Activated T-helper 1 cell treated with anti-CD3 and anti-CD28 coated beads, Interleukin-12 subunit alpha, Interleukin-12 subunit beta, Interleukin-2, Interleukin-4 antibody, amounts not matched to agents 30 ng/mL and 10 ng/mL and 1 ng/mL, durations not matched to agents 14 hours and 24 hours and 36 hours (primary cell): ENCODE measurements around the gene PLEKHA7. TPM values are rescaled to one million over a fixed set of nuclear protein-coding genes. Genes with fewer than 3 reads are reported as not detected.

Experiments
- DNase-seq: peaks from one replicate; pipeline ENCODE4 v3.0.0; 2021; ENCODE audit warnings: low spot score
- H3K27ac Mint-ChIP-seq: one replicate; pipeline ENCODE4 v1.8.0; 2021; ENCODE audit warnings: mild to moderate bottlenecking, mixed read lengths
- H3K27me3 Mint-ChIP-seq: one replicate; pipeline ENCODE4 v1.8.0; 2022; ENCODE audit warnings: mild to moderate bottlenecking, moderate library complexity, mixed read lengths; ENCODE audit not compliant: insufficient read depth
- H3K36me3 Mint-ChIP-seq: one replicate; pipeline ENCODE4 v1.8.0; 2021; ENCODE audit warnings: low read depth, mixed read lengths
- H3K4me1 Mint-ChIP-seq: one replicate; pipeline ENCODE4 v1.8.0; 2021; ENCODE audit warnings: low read depth, mixed read lengths
- H3K4me3 Mint-ChIP-seq: one replicate; pipeline ENCODE4 v1.8.0; 2021; ENCODE audit warnings: mild to moderate bottlenecking, moderate library complexity, mixed read lengths
- H3K9me3 Mint-ChIP-seq: one replicate; pipeline ENCODE4 v1.8.0; 2021; ENCODE audit warnings: mixed read lengths
- intact Hi-C: fragments of 100-400 bp; cut with micrococcal nuclease; formaldehyde crosslinking; loops from one replicate; pipeline ENCODE4 v1.15.1; 2024
- total RNA-seq: library from RNA; stranded (reverse); gene quantifications from 2 replicates; pipeline ENCODE4 v1.2.3, GENCODE V29; 2022

Gene PLEKHA7
- total RNA-seq, 1 donor from 2014 or later: 10.3 TPM

DNA sequence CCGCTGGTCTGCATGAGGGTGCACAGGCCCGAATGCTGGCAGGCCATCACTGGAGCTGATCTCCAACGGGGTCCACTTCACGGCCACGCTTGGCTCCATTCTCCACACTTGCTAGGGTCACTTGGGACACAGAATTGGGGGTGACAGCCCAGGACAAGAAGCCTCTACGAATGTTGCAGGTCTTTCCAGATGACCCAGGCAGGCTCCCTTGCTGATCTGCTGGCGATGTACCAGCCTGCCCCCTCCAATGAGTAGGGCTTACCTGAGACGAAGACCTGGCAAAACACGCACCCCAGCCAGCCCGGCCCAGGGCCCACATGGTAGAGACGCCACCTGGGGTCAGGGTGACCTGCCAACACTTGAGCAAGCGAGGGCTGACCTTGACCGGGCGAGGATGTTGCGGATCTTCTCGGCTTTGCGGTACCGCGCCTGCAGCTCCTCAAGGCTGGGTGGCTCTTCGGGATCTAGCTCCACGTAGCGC is 230.9 kb downstream of the PLEKHA7 start:
- no peaks in the 10 kb centered on the region for H3K4me1 Mint-ChIP-seq
- peaks cover 2% of the 10 kb centered on the region for H3K27me3 Mint-ChIP-seq
- no peak for DNase-seq
- no peak overlapping the region for H3K27ac Mint-ChIP-seq
- H3K9me3 Mint-ChIP-seq: no peaks in the 10 kb centered on the region
- intact Hi-C loops: no loop called here
- no peaks in the 10 kb centered on the region for H3K36me3 Mint-ChIP-seq
- no peak overlapping the region for H3K4me3 Mint-ChIP-seq

DNA sequence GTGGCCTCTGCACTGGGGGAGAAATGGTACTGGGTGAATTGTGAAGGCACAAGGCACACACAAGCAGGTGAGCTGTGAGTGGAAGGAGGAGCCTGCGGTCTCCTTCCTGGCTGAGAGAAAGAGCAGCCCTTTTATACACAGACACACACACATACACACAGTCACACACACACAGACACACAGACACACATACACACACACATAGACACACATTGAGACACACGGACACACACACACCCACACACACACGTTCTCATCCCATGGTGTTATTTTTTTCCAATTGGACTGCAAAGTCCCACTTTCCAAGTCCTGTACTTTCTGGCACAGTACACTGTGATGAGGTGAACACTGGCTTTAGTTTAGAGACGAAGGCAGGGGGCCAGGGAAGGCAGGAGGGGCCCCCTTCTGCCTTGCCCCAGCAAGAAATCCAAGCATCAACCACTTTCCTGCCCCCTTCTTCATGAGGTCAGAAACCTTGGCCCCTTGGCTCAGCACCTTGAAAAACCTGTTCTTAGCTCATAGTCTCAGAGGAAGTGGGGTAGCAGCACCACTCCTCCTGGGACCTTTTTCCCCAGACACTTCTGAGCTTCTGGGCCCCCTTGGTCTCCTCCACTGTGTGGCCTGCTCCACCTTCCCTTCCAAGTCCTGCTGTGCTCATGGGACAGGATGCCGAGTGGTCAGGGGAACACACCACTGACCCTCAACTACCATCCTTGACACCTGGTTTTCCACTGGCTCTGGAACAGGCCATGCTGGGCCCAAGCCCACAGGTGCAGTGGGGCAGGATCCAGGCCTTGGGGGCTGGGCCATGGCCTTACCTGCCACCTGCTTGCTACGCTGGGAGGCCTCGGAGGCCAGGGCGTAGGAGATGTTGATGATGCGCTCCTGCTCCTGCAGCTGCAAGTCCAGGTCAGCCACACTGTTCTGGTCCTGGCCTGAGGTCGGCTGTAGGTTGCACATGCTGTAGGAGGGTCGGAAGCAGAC is 232.0 kb downstream of the PLEKHA7 start:
- Mint-ChIP-seq H3K27me3 (peaks cover 2% of the 10 kb centered on the region), H3K9me3 (no peaks in the 10 kb centered on the region), H3K4me1 (no peaks in the 10 kb centered on the region), H3K27ac (no peak overlapping the region), H3K36me3 (no peaks in the 10 kb centered on the region), H3K4me3 (no peak overlapping the region)
- DNase-seq: no peak
- intact Hi-C loops: loop anchor here (1.0 kb wide), 1 partner anchor 40 kb away; no protein-coding TSS in a partner anchor

DNA sequence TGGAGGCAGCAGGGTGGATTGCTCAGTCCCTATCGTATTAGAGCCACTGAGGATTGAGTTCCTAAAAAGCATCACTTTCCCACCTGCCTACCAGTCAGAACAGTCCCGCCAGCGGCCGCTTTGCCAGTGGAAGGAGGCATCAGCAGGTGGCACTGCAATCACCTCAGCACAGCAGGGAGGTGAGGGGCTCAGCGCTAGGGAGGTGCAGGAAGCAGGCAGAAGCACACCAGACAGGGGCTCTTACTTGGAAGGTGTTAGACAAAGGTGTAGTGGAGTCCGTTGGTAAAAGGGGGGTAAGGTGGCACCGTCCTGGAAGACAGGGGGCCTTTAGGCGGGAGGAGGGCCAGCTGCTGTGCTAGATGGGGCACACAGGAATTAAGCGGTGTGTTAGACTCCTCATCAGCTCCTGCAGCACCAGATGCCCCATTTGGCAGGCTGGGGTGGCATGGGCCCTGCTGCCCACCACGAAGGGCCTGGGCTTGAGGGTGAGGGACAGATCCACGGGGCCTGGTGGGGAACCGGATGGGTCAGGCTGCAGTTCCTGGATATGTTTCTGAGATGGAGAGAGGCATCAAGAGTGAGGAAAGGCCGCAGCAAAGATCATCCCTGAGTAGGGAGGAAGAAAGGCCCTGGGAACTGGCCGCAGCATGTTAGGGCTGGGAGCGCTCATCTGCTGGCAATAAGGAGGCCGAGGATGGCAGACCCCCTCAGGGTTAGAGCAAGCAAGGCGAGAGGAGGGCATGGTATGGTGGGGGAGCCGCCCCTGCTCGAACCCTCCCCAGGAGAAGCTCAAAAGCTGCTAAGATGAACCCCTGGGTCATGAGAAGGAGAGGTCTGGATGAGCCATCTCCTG is 233.3 kb downstream of the PLEKHA7 start:
- no peak for DNase-seq
- H3K36me3 Mint-ChIP-seq: no peaks in the 10 kb centered on the region
- H3K4me3 Mint-ChIP-seq: no peak overlapping the region
- no peaks in the 10 kb centered on the region for H3K4me1 Mint-ChIP-seq
- H3K27me3 Mint-ChIP-seq: no peaks in the 10 kb centered on the region
- no peak overlapping the region for H3K27ac Mint-ChIP-seq
- H3K9me3 Mint-ChIP-seq: no peaks in the 10 kb centered on the region
- intact Hi-C loops: no loop called here

DNA sequence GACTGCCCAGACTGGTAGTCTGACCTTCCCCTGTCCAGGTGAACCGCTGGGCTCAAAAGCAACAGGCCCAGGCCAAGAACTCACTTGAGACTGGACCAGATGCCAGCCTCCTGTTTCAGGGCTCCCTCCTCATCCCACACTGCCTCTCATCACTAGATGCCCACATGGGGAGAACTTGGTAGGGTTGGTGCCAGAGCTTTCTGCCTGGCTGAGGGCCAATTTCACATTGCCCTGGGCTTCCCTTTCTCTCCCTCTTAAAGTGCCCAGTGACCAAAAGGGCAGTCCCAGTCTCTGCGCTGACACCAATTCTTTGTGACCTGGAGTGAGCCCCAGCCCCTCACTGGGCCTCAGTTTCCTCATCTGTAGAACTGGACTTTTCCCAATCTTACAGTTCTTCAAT is 234.1 kb downstream of the PLEKHA7 start:
- no peak for DNase-seq
- Mint-ChIP-seq H3K4me3 (no peak overlapping the region), H3K27ac (no peak overlapping the region), H3K4me1 (no peaks in the 10 kb centered on the region), H3K36me3 (no peaks in the 10 kb centered on the region), H3K9me3 (no peaks in the 10 kb centered on the region), H3K27me3 (no peaks in the 10 kb centered on the region)
- intact Hi-C loops: no loop called here

GRCh38 chr11:16779436-16779835 is 234.8 kb downstream of the PLEKHA7 start:
- DNase-seq: no peak
- no peak overlapping the region for H3K4me3 Mint-ChIP-seq
- H3K36me3 Mint-ChIP-seq: no peaks in the 10 kb centered on the region
- intact Hi-C loops: no loop called here
- H3K4me1 Mint-ChIP-seq: no peaks in the 10 kb centered on the region
- no peak overlapping the region for H3K27ac Mint-ChIP-seq
- no peaks in the 10 kb centered on the region for H3K9me3 Mint-ChIP-seq
- peaks cover 2% of the 10 kb centered on the region for H3K27me3 Mint-ChIP-seq

- no peak overlapping the region for H3K27ac Mint-ChIP-seq
- peaks cover 2% of the 10 kb centered on the region for H3K27me3 Mint-ChIP-seq
- no peak for DNase-seq
- H3K9me3 Mint-ChIP-seq: no peaks in the 10 kb centered on the region
- no peaks in the 10 kb centered on the region for H3K4me1 Mint-ChIP-seq
- intact Hi-C loops: no loop called here
- H3K36me3 Mint-ChIP-seq: no peaks in the 10 kb centered on the region
- H3K4me3 Mint-ChIP-seq: no peak overlapping the region
Measured at GRCh38 chr11:16778876-16779275, 235.3 kb downstream of the PLEKHA7 start.

DNA sequence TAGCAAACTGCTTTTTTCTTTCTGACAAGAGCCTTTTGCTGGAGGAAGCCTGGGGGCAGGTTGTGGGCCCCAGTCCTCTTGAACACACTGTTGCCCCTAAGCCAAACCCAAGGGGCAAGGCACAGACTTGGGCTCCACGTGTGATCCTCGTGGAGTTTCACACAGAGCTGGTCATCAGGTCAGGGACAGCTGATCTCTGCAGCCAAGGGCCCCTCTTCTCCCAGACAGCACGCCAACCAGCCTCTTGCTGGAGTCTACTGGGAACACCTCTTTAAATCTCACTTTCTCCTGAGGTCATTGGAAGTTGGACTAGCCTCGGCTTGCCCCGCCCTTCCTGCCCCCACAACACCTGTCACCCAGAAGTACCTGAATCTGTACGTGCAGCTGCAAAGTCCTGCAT is 235.9 kb downstream of the PLEKHA7 start:
- H3K4me1 Mint-ChIP-seq: no peaks in the 10 kb centered on the region
- H3K9me3 Mint-ChIP-seq: no peaks in the 10 kb centered on the region
- H3K27ac Mint-ChIP-seq: no peak overlapping the region
- no peak overlapping the region for H3K4me3 Mint-ChIP-seq
- no peak for DNase-seq
- H3K27me3 Mint-ChIP-seq: peaks cover 2% of the 10 kb centered on the region
- intact Hi-C loops: no loop called here
- H3K36me3 Mint-ChIP-seq: no peaks in the 10 kb centered on the region

DNA sequence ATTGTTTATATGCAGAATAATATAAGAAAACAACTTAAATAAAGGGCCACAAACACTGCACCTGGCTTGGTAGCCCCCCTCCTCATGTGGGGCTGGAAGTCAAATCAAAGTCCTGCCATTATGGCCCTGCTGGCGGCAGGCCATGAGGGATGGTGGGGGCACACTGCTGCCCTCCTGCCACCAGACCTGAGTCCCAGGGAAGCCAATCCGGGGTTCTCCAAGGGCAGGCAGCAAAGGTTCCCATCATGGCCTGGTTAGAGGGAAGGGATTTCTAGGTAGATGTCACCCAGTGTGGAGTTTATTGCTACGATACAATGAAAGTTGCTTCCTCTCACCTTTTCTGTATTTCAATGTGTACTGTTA is 236.6 kb downstream of the PLEKHA7 start:
- intact Hi-C loops: no loop called here
- Mint-ChIP-seq H3K27me3 (peaks cover 2% of the 10 kb centered on the region), H3K4me3 (no peak overlapping the region), H3K4me1 (no peaks in the 10 kb centered on the region), H3K9me3 (no peaks in the 10 kb centered on the region), H3K36me3 (no peaks in the 10 kb centered on the region), H3K27ac (no peak overlapping the region)
- DNase-seq: no peak

- DNase-seq: no peak
- intact Hi-C loops: no loop called here
- no peak overlapping the region for H3K27ac Mint-ChIP-seq
Measured at GRCh38 chr11:16776711-16777612, 237.3 kb downstream of the PLEKHA7 start.

GRCh38 chr11:16775614-16776283 is 238.5 kb downstream of the PLEKHA7 start:
- Mint-ChIP-seq H3K27me3 (peaks cover 4% of the 10 kb centered on the region), H3K4me3 (no peak overlapping the region), H3K36me3 (no peaks in the 10 kb centered on the region), H3K4me1 (no peaks in the 10 kb centered on the region), H3K9me3 (no peaks in the 10 kb centered on the region), H3K27ac (no peak overlapping the region)
- no peak for DNase-seq
- intact Hi-C loops: no loop called here

More at GRCh38 chr11:16776711-16777612, 237.3 kb downstream of the PLEKHA7 start:
- Mint-ChIP-seq H3K36me3 (no peaks in the 10 kb centered on the region), H3K27me3 (peaks cover 2% of the 10 kb centered on the region), H3K4me1 (no peaks in the 10 kb centered on the region), H3K4me3 (no peak overlapping the region), H3K9me3 (no peaks in the 10 kb centered on the region)

- Mint-ChIP-seq H3K36me3 (no peaks in the 10 kb centered on the region), H3K9me3 (no peaks in the 10 kb centered on the region), H3K4me3 (no peak overlapping the region), H3K27me3 (peaks cover 6% of the 10 kb centered on the region), H3K27ac (no peak overlapping the region), H3K4me1 (no peaks in the 10 kb centered on the region)
- intact Hi-C loops: no loop called here
- no peak for DNase-seq
Measured at GRCh38 chr11:16774936-16775613, 239.1 kb downstream of the PLEKHA7 start.
